SK-N-SH (cell line): ENCODE measurements around the gene PLEKHM1. TPM values are rescaled to one million over a fixed set of nuclear protein-coding genes. Genes with fewer than 3 reads are reported as not detected.

Experiments used
- CTCF ChIA-PET: fragments of 300-600, 350-600 bp; formaldehyde crosslinking; extraction: SDS; loops from one replicate; lab custom pipeline; 2021; lab: Yijun Ruan, JAX
- POLR2A ChIA-PET: fragments of 350-600 bp; sonication (Branson Sonifier 250); formaldehyde crosslinking; extraction: SDS; loops from one replicate; lab custom pipeline; 2020; ENCODE audit warnings: antibody characterized with exemption, inconsistent platforms; lab: Yijun Ruan, JAX
- DNase-seq: peaks from one replicate; pipeline ENCODE4 v3.0.0; 2012
- H2AFZ ChIP-seq: fragments of 200-600 bp; sonication (generic); 2 replicates; pipeline ENCODE4 v1.8.1; 2016; ENCODE audit warnings: antibody characterized with exemption, mild to moderate bottlenecking, low read depth
- H3F3A ChIP-seq: fragments of 200-600 bp; sonication (generic); replicated peaks from 2 replicates; pipeline ENCODE3; 2016; ENCODE audit warnings: antibody characterized with exemption, mild to moderate bottlenecking; ENCODE audit not compliant: insufficient read depth
- H3K27ac ChIP-seq, 2 experiments: fragments of 200-500 bp in 1 of 2; fragments of 200-600 bp in 1 of 2; sonication (Bioruptor generic) in 1 of 2; sonication (generic), shearing (Covaris generic) in 1 of 2; 2 replicates each; pipeline versions ENCODE4 v1.5.1 to v1.6.1; 2014 to 2016; ENCODE audit warnings: low read depth in 2 of 2, inconsistent platforms in 1 of 2, low read length in 1 of 2, mild to moderate bottlenecking in 1 of 2, mixed read lengths in 1 of 2
- H3K27me3 ChIP-seq: fragments of 200-600 bp; sonication (generic), shearing (Covaris generic); 2 replicates; pipeline ENCODE4 v1.6.1; 2016; ENCODE audit warnings: mixed run types; ENCODE audit not compliant: insufficient read depth
- H3K36me3 ChIP-seq, 2 experiments: fragments of 200-500 bp in 1 of 2; fragments of 200-600 bp in 1 of 2; sonication (Bioruptor generic) in 1 of 2; sonication (generic) in 1 of 2; replicated peaks in 1 of 2; 2 replicates each; pipeline versions ENCODE3 to v1.5.1; 2014 to 2016; ENCODE audit warnings: low read length in 1 of 2, mild to moderate bottlenecking in 1 of 2; ENCODE audit not compliant: insufficient read depth in 2 of 2, control insufficient read depth in 1 of 2
- H3K4me1 ChIP-seq, 2 experiments: fragments of 200-500 bp in 1 of 2; fragments of 200-600 bp in 1 of 2; sonication (Bioruptor generic) in 1 of 2; sonication (generic), shearing (Covaris generic) in 1 of 2; 2 replicates each; pipeline versions ENCODE4 v1.5.1 to v1.6.1; 2014 to 2016; ENCODE audit warnings: low read depth in 1 of 2, low read length in 1 of 2, mixed run types in 1 of 2; ENCODE audit not compliant: insufficient read depth in 2 of 2, control insufficient read depth in 1 of 2
- H3K4me2 ChIP-seq: fragments of 200-600 bp; sonication (generic), shearing (Covaris generic); 2 replicates; pipeline ENCODE4 v1.6.1; 2017; ENCODE audit warnings: mixed run types
- H3K4me3 ChIP-seq, 2 experiments: fragments of 200-500 bp in 1 of 2; fragments of 200-600 bp in 1 of 2; sonication (Bioruptor generic) in 1 of 2; sonication (generic), shearing (Covaris generic) in 1 of 2; 2 replicates each; pipeline versions ENCODE4 v1.5.1 to v1.8.1; 2014 to 2016; ENCODE audit warnings: low read depth in 2 of 2, inconsistent platforms in 1 of 2, low read length in 1 of 2, mild to moderate bottlenecking in 1 of 2, mixed read lengths in 1 of 2, moderate library complexity in 1 of 2
- H3K79me2 ChIP-seq: fragments of 200-600 bp; sonication (generic); 2 replicates; pipeline ENCODE4 v1.8.1; 2017; ENCODE audit warnings: mild to moderate bottlenecking; ENCODE audit not compliant: insufficient read depth
- H3K9ac ChIP-seq: fragments of 200-600 bp; sonication (generic); 2 replicates; pipeline ENCODE4 v1.6.1; 2017; ENCODE audit warnings: mixed run types
- H3K9me2 ChIP-seq: fragments of 200-600 bp; sonication (generic); 2 replicates; pipeline ENCODE4 v1.6.1; 2017; ENCODE audit warnings: mixed run types
- H3K9me3 ChIP-seq: fragments of 200-600 bp; sonication (generic); 2 replicates; pipeline ENCODE4 v1.6.1; 2017; ENCODE audit warnings: mixed run types, mild to moderate bottlenecking, moderate library complexity
- H4K20me1 ChIP-seq: fragments of 200-600 bp; sonication (generic); 2 replicates; pipeline ENCODE4 v1.6.1; 2017; ENCODE audit warnings: mild to moderate bottlenecking, mixed run types; ENCODE audit not compliant: insufficient read depth
- CTCF ChIP-seq: fragments of 200-600 bp; sonication (generic); IDR thresholded peaks from 2 replicates; pipeline ENCODE4 v1.6.1; 2017; ENCODE audit warnings: antibody characterized with exemption, mild to moderate bottlenecking, moderate library complexity
- EP300 ChIP-seq, 2 experiments: IDR thresholded peaks; 2 replicates each; pipeline versions ENCODE4 v1.4.0 to v1.6.1; 2012; ENCODE audit warnings: borderline replicate concordance in 1 of 2, low read depth in 1 of 2, low read length in 1 of 2
- EZH2phosphoT487 ChIP-seq: fragments of 200-600 bp; sonication (generic); IDR thresholded peaks from 2 replicates; pipeline ENCODE4 v1.6.1; 2017; ENCODE audit warnings: low read depth, mixed run types, mild to moderate bottlenecking, antibody characterized with exemption, moderate library complexity, borderline replicate concordance
- FOSL2 ChIP-seq: IDR thresholded peaks from 2 replicates; pipeline ENCODE4 v1.4.0; 2012; ENCODE audit warnings: low read depth, mild to moderate bottlenecking, moderate library complexity, borderline replicate concordance
- FOXJ3 ChIP-seq: sonication (generic); formaldehyde crosslinking; IDR thresholded peaks from 2 replicates; pipeline ENCODE4 v1.5.1; 2020; ENCODE audit warnings: mild to moderate bottlenecking, missing genetic modification reagents
- NFIC ChIP-seq: IDR thresholded peaks from 2 replicates; pipeline ENCODE4 v1.4.0; 2012; ENCODE audit warnings: borderline replicate concordance
- NRF1 ChIP-seq: IDR thresholded peaks from 2 replicates; pipeline ENCODE4 v1.6.1; 2012; ENCODE audit warnings: low read depth, mild to moderate bottlenecking, low read length
- PBX3 ChIP-seq: IDR thresholded peaks from 2 replicates; pipeline ENCODE4; 2012
- RAD21 ChIP-seq: IDR thresholded peaks from 2 replicates; pipeline ENCODE4 v1.6.1; 2012; ENCODE audit warnings: mild to moderate bottlenecking, low read length
- REST ChIP-seq: IDR thresholded peaks from 2 replicates; pipeline ENCODE4 v1.6.1; 2012; ENCODE audit warnings: mild to moderate bottlenecking, low read depth, low read length, moderate library complexity
- RXRA ChIP-seq: IDR thresholded peaks from 2 replicates; pipeline ENCODE4 v1.4.0; 2012; ENCODE audit warnings: low read depth, mild to moderate bottlenecking, borderline replicate concordance
- SMC3 ChIP-seq: IDR thresholded peaks from 2 replicates; pipeline ENCODE4 v1.6.1; 2012; ENCODE audit warnings: low read depth, low read length, improper control_type of control experiment
- TAF1 ChIP-seq: IDR thresholded peaks from 2 replicates; pipeline ENCODE4 v1.6.1; 2012; ENCODE audit warnings: low read depth, mild to moderate bottlenecking, low read length, moderate library complexity, borderline replicate concordance
- TCF12 ChIP-seq: IDR thresholded peaks from 2 replicates; pipeline ENCODE4 v1.4.0; 2012
- TEAD4 ChIP-seq: IDR thresholded peaks from 2 replicates; pipeline ENCODE4 v1.4.0; 2012; ENCODE audit warnings: mild to moderate bottlenecking, borderline replicate concordance; ENCODE audit not compliant: insufficient read depth
- USF1 ChIP-seq: IDR thresholded peaks from 2 replicates; pipeline ENCODE4 v1.4.0; 2012; ENCODE audit warnings: low read depth, borderline replicate concordance
- WGBS: methylation state at CpG from one replicate; pipeline ENCODE4 v1.1.6; 2017; ENCODE audit warnings: low lambda C conversion rate; 5-methylcytosine and 5-hydroxymethylcytosine counted together
- polyA plus RNA-seq, 3 experiments: library from polyadenylated mRNA; depleted of rRNA; stranded (reverse); fragments of >200 nt; gene quantifications; 2 replicates each; pipeline ENCODE4 v1.2.3, GENCODE V29; 2012

PLEKHM1 gene
- polyA plus RNA-seq, 1 of the 3 experiments (the other 2 are of a cell fraction) = 12.3 TPM

GRCh38 chr17:45440161-45440778, 50.3 kb downstream of the PLEKHM1 start:
- Histone ChIP-seq H3K9ac (no peak overlapping the region), H2AFZ (no peak overlapping the region), H3K4me2 (no peak overlapping the region), H3K4me3 (no peak overlapping the region), H3F3A (no peaks in the 10 kb centered on the region), H3K9me3 (no peaks in the 10 kb centered on the region), H3K9me2 (no peaks in the 10 kb centered on the region), H3K27ac (no peak overlapping the region; a peak in 1 of 4 replicates), H3K36me3 (peaks cover 4 to 11% of the 10 kb centered on the region in 2 experiments), H3K79me2 (no peaks in the 10 kb centered on the region), H3K27me3 (no peaks in the 10 kb centered on the region), H3K4me1 (peaks cover 0 to 59% of the 10 kb centered on the region in 2 experiments; a peak in 1 of 4 replicates), H4K20me1 (no peaks in the 10 kb centered on the region)
- ChIA-PET CTCF (interaction anchor here (0.6 to 1.0 kb wide), 3 partner anchors 12 to 483 kb away, joined by 3 to 4 read pairs (median 3); no protein-coding TSS in a partner anchor), POLR2A (no interaction called here)
- TF ChIP-seq NFIC = peak; percentile 41; the same call in 1 of the 2 replicates
- TF ChIP-seq RXRA = no peak
- WGBS = 86% methylated on average over 10 of the region's 10 CpGs
- no peak for DNase-seq

- ChIA-PET CTCF (interaction anchor here (3.6 kb wide), 1 partner anchor 11 kb away, joined by 16 read pairs; no protein-coding TSS in a partner anchor), POLR2A (no interaction called here)
- H3K36me3 ChIP-seq = peaks cover 0 to 10% of the 10 kb centered on the region in 2 experiments
- H3K4me3 ChIP-seq = no peak overlapping the region
- H3K9ac ChIP-seq = no peak overlapping the region
- no peak overlapping the region for H3K27ac ChIP-seq
- H3K79me2 ChIP-seq = no peaks in the 10 kb centered on the region
- DNase-seq = no peak
- H3K27me3 ChIP-seq = no peaks in the 10 kb centered on the region
- TF ChIP-seq TEAD4 (no peak), NRF1 (no peak), EZH2phosphoT487 (no peak), TAF1 (no peak), REST (no peak), USF1 (no peak), FOXJ3 (CRISPR knock-in tag) (no peak), RAD21 (no peak), TCF12 (no peak), PBX3 (no peak), SMC3 (no peak), FOSL2 (no peak), EP300 (IDR thresholded peaks at IDR 0.05; ENCODE audit: borderline replicate concordance in 1 of 2, low read depth in 1 of 2, low read length in 1 of 2) (no peak), CTCF (no peak)
- H3K4me2 ChIP-seq = no peak overlapping the region
- no peaks in the 10 kb centered on the region for H3K9me2 ChIP-seq
- no peaks in the 10 kb centered on the region for H3F3A ChIP-seq
- no peaks in the 10 kb centered on the region for H4K20me1 ChIP-seq
- no peaks in the 10 kb centered on the region for H3K9me3 ChIP-seq
- WGBS = 91% methylated on average over 9 of the region's 11 CpGs
- no peak overlapping the region for H2AFZ ChIP-seq
- peaks cover 0 to 61% of the 10 kb centered on the region in 2 experiments; a peak in 1 of 4 replicates for H3K4me1 ChIP-seq
These were observed 51.5 kb downstream of the PLEKHM1 start for GRCh38 chr17:45438931-45439610.
